K562 (cell line): ENCODE data around the gene ZKSCAN1. TPM values are rescaled to one million over a fixed set of nuclear protein-coding genes. Genes with fewer than 3 reads are reported as not detected.

Experiments
- BRD4 ChIP-seq: fragments of 200-600 bp; sonication (generic); IDR thresholded peaks from 2 replicates; pipeline ENCODE4 v1.6.1; 2017; ENCODE audit warnings: inconsistent platforms
- CTBP1 ChIP-seq: fragments of 450-650 bp; IDR thresholded peaks from 2 replicates; pipeline ENCODE4 v1.6.1; 2016; ENCODE audit warnings: borderline replicate concordance
- CTCFL ChIP-seq: IDR thresholded peaks from 2 replicates; pipeline ENCODE4 v1.6.1; 2011; ENCODE audit warnings: borderline replicate concordance, low read depth, mild to moderate bottlenecking, moderate library complexity, low read length; ENCODE audit not compliant: insufficient read depth, poor library complexity, severe bottlenecking
- DNMT1 ChIP-seq: fragments of 450-650 bp; IDR thresholded peaks from 2 replicates; pipeline ENCODE4 v1.6.1; 2016; ENCODE audit warnings: antibody characterized with exemption, mild to moderate bottlenecking
- ETV1 ChIP-seq: fragments of 450-650 bp; conservative IDR thresholded peaks from 2 replicates; pipeline ENCODE4 v1.6.1; 2016; ENCODE audit warnings: missing genetic modification characterization, control low read depth, low read depth, missing compliant biosample characterization
- GATA2 ChIP-seq: sonication (generic); formaldehyde crosslinking; IDR thresholded peaks from 2 replicates; pipeline ENCODE4 v1.4.0; 2020; ENCODE audit warnings: mild to moderate bottlenecking, missing genetic modification reagents
- MCM7 ChIP-seq, 2 experiments: fragments of 450-650 bp; IDR thresholded peaks; 2 replicates each; pipeline ENCODE4 v1.6.1; 2016 to 2018
- MTA2 ChIP-seq: fragments of 450-650 bp; IDR thresholded peaks from 2 replicates; pipeline ENCODE4 v1.6.1; 2016; ENCODE audit warnings: low read depth
- NFATC3 ChIP-seq: fragments of 450-650 bp; IDR thresholded peaks from 2 replicates; pipeline ENCODE4 v1.6.1; 2017; ENCODE audit warnings: mild to moderate bottlenecking
- NR2C1 ChIP-seq, 2 experiments: fragments of 450-650 bp; IDR thresholded peaks; 2 replicates each; pipeline ENCODE4 v1.6.1; 2017; ENCODE audit warnings: mild to moderate bottlenecking in 2 of 2, antibody characterized with exemption in 1 of 2, inconsistent platforms in 1 of 2, missing compliant biosample characterization in 1 of 2, missing genetic modification characterization in 1 of 2
- PATZ1 ChIP-seq: fragments of 250-450 bp; sonication (Bioruptor Pico); IDR thresholded peaks from 2 replicates; pipeline ENCODE4 v1.5.0; 2020; ENCODE audit warnings: mild to moderate bottlenecking, borderline replicate concordance
- SMAD3 ChIP-seq: fragments of 450-650 bp; formaldehyde crosslinking; conservative IDR thresholded peaks from 2 replicates; pipeline ENCODE4 v1.4.0; 2020; ENCODE audit warnings: mild to moderate bottlenecking
- SMC3 ChIP-seq: conservative IDR thresholded peaks from 2 replicates; pipeline ENCODE4 v1.6.1; 2011; ENCODE audit warnings: low read depth, low read length, improper control_type of control experiment; ENCODE audit not compliant: insufficient read depth
- TCF3 ChIP-seq: sonication (generic); formaldehyde crosslinking; IDR thresholded peaks from 2 replicates; pipeline ENCODE4 v1.4.0; 2020; ENCODE audit warnings: mild to moderate bottlenecking, missing genetic modification reagents
- TCF7L2 ChIP-seq: fragments of 150-350 bp; IDR thresholded peaks from 2 replicates; pipeline ENCODE4 v1.6.1; 2016; ENCODE audit warnings: low read depth, mild to moderate bottlenecking, low read length, moderate library complexity
- THAP7 ChIP-seq: fragments of 250-450 bp; sonication (Bioruptor Pico); IDR thresholded peaks from 2 replicates; pipeline ENCODE4 v1.5.0; 2021
- ZNF354B ChIP-seq: fragments of 250-450 bp; sonication (Bioruptor Pico); IDR thresholded peaks from 2 replicates; pipeline ENCODE4 v1.4.0; 2020
- ZNF445 ChIP-seq: fragments of 250-450 bp; sonication (Bioruptor Pico); IDR thresholded peaks from 2 replicates; pipeline ENCODE4 v1.4.0; 2020; ENCODE audit warnings: low read depth, mild to moderate bottlenecking, moderate library complexity
- ZNF511 ChIP-seq: sonication (generic); formaldehyde crosslinking; IDR thresholded peaks from 2 replicates; pipeline ENCODE4 v1.8.0; 2022; ENCODE audit warnings: mild to moderate bottlenecking, missing genetic modification reagents
- ZNF586 ChIP-seq: fragments of 450-650 bp; formaldehyde crosslinking; conservative IDR thresholded peaks from 2 replicates; pipeline ENCODE4 v1.4.0; 2020; ENCODE audit warnings: mild to moderate bottlenecking, moderate library complexity
- ZZZ3 ChIP-seq: fragments of 450-650 bp; IDR thresholded peaks from 2 replicates; pipeline ENCODE4 v1.6.1; 2016; ENCODE audit warnings: antibody characterized with exemption, mild to moderate bottlenecking, moderate library complexity
- polyA plus RNA-seq, 8 experiments: library from polyadenylated mRNA; depleted of rRNA in 4 of 8; stranded (reverse) in 5 of 8; unstranded in 3 of 8; fragments of >200 nt; fragmentation: Nextera tagmentation in 2 of 8; fragmentation: Illumina TruSeq in 1 of 8; extraction: Ambion mirVana in 2 of 8; extraction: Trizol in 1 of 8; gene quantifications; 2 replicates each; pipeline versions ENCODE4 v1.2.1 to v1.2.3, GENCODE V29; 2011 to 2014; ENCODE audit warnings: inconsistent platforms in 1 of 8, missing spikeins in 1 of 8
- total RNA-seq, 7 experiments: library from RNA; depleted of rRNA in 6 of 7; stranded (reverse); fragments of >200 nt in 6 of 7; fragmentation: Illumina TruSeq in 2 of 7; extraction: Trizol in 2 of 7; gene quantifications; 2 replicates each; pipeline versions ENCODE4 v1.2.1 to v1.2.3, GENCODE V29; 2011 to 2021; ENCODE audit warnings: low replicate concordance in 1 of 7
- TF ChIP-seq, protein P1 (sequence below): fragments of 200-400 bp; formaldehyde crosslinking; IDR thresholded peaks from 2 replicates; pipeline ENCODE4 v1.6.1; 2017; ENCODE audit warnings: mild to moderate bottlenecking, low read depth, low read length, moderate library complexity

The ZKSCAN1 gene
- total and polyA plus RNA-seq, 9 of the 15 experiments (the other 6 are each of a cell fraction or from before 2014, with no cell fraction given): 5.3 to 43.0 (median 23.2) TPM

DNA sequence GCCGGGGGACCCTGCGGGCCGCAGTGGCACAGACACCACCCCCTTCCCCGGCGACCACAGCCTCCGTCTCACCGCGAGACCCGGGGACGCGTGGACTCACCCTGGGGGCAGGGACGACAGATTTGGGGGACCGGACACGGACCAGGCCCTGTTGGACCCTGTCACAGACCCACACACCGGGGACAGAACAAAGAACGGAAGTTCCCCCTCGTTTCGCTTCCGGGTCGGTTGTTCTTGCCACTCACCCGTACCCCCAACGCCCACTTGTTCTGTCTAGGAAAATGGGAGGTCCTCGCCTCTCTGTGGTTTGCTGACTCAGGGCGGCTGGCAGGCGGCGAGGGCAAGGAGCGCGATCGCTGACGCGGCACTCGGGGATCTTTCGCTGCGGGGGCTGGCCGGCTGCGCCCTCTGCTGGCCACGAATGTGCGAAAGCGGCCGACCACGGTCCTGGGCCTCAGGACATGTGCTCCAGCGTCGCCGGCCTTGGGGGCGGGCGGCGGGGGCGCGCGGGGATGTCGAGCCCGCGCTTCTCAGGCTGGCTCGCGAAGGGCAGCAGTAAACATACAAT is 66.2 kb downstream of the ZKSCAN1 start, which contains the start of gene ZNF3 (continued):
- TF ChIP-seq MTA2: peak; percentile 83; the same call in 1 of the 2 replicates
- TF ChIP-seq NFATC3: no peak
- TF ChIP-seq CTCFL: peak; percentile 96
- peak; percentile 100 for TF ChIP-seq NR2C1 (IDR thresholded peaks at IDR 0.05)
- TF ChIP-seq NR2C1 (tag; IDR thresholded peaks at IDR 0.05): peak; percentile 100
- peak; percentile 76; the same call in 1 of the 2 replicates for TF ChIP-seq ZNF511 (CRISPR knock-in tag)
- no peak; the same call in 1 of the 2 replicates for TF ChIP-seq BRD4
- peak; percentile 89 for TF ChIP-seq CTBP1
- TF ChIP-seq SMC3: peak; percentile 91
- no peak; the same call in 1 of the 2 replicates for TF ChIP-seq ZZZ3
- 0 out of 2 replicates have a peak, but pooled peaks have one; percentile 45 for TF ChIP-seq DNMT1
- no peak for TF ChIP-seq MCM7 (IDR thresholded peaks at IDR 0.05)
- peak; percentile 68 for TF ChIP-seq ETV1 (tag)
- TF ChIP-seq ZNF445: no peak
- no peak for TF ChIP-seq ZNF586 (CRISPR knock-in tag)
- TF ChIP-seq TCF3: peak; percentile 55; the same call in 1 of the 2 replicates
- TF ChIP-seq TCF7L2: no peak
- TF ChIP-seq, protein P1, sequence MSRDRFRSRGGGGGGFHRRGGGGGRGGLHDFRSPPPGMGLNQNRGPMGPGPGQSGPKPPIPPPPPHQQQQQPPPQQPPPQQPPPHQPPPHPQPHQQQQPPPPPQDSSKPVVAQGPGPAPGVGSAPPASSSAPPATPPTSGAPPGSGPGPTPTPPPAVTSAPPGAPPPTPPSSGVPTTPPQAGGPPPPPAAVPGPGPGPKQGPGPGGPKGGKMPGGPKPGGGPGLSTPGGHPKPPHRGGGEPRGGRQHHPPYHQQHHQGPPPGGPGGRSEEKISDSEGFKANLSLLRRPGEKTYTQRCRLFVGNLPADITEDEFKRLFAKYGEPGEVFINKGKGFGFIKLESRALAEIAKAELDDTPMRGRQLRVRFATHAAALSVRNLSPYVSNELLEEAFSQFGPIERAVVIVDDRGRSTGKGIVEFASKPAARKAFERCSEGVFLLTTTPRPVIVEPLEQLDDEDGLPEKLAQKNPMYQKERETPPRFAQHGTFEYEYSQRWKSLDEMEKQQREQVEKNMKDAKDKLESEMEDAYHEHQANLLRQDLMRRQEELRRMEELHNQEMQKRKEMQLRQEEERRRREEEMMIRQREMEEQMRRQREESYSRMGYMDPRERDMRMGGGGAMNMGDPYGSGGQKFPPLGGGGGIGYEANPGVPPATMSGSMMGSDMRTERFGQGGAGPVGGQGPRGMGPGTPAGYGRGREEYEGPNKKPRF: no peak
- no peak for TF ChIP-seq ZNF354B (CRISPR knock-in tag)
- TF ChIP-seq SMAD3: no peak
- no peak for TF ChIP-seq GATA2 (CRISPR knock-in tag)
- TF ChIP-seq THAP7: no peak
- 0 out of 2 replicates have a peak, but pooled peaks have one; percentile 47 for TF ChIP-seq PATZ1 (CRISPR knock-in tag)
